ENCODE results near the gene LRRC4C.

The LRRC4C gene

GRCh38 chr11:41400124-41400523 lies 59.3 kb downstream of the LRRC4C start:
- H2AK5ac ChIP-seq (ENCODE audit: low read length, severe bottlenecking) = no peak overlapping the region
- no peak for DNase-seq
- H3K9ac ChIP-seq (ENCODE audit: low read length) = no peak overlapping the region
- H3K14ac ChIP-seq (ENCODE audit: low read length in 2 of 2) = no peak overlapping the region
- H3K4ac ChIP-seq (ENCODE audit: low read depth in 1 of 2, low read length in 2 of 2) = no peak overlapping the region
- no peak overlapping the region for H3K4me2 ChIP-seq (ENCODE audit: low read length, poor library complexity, severe bottlenecking)
- no peak overlapping the region for H2BK12ac ChIP-seq (ENCODE audit: low read length in 2 of 2)
- 5% methylated on average over 3 of the region's 4 CpGs for WGBS
- H2BK15ac ChIP-seq (ENCODE audit: low read depth, poor library complexity, severe bottlenecking) = no peak overlapping the region
- H2BK5ac ChIP-seq (ENCODE audit: low read depth, low read length, poor library complexity, severe bottlenecking) = no peak overlapping the region
- no peak overlapping the region for H2AFZ ChIP-seq (ENCODE audit: low read depth, low read length)
- H3K79me1 ChIP-seq (replicated peaks; ENCODE audit: low read length, poor library complexity, severe bottlenecking) = no peaks in the 10 kb centered on the region
- H3K4me3 ChIP-seq (ENCODE audit: insufficient read depth in 1 of 2, low read depth in 1 of 2, low read length in 2 of 2) = no peak overlapping the region
- no peak overlapping the region for H4K8ac ChIP-seq (ENCODE audit: low read length)
- H3K9me3 ChIP-seq (ENCODE audit: control insufficient read depth, low read length) = no peaks in the 10 kb centered on the region
- no peak overlapping the region for H3K18ac ChIP-seq (ENCODE audit: low read depth in 1 of 2, low read length in 2 of 2)
- no peak overlapping the region for H3K23ac ChIP-seq (ENCODE audit: low read length in 2 of 2)
- no peaks in the 10 kb centered on the region for H3K36me3 ChIP-seq (ENCODE audit: control insufficient read depth in 1 of 2, insufficient read depth in 2 of 2, low read depth in 1 of 2, low read length in 2 of 2)
- H4K91ac ChIP-seq (ENCODE audit: low read length) = no peak overlapping the region
- no peak overlapping the region for H2BK120ac ChIP-seq (ENCODE audit: low read depth, low read length)
- H3K4me1 ChIP-seq (ENCODE audit: control insufficient read depth, insufficient read depth, low read depth, low read length) = no peaks in the 10 kb centered on the region
- H3K27ac ChIP-seq (ENCODE audit: low read length, poor library complexity, severe bottlenecking) = no peak overlapping the region
- H3K27me3 ChIP-seq (ENCODE audit: control insufficient read depth in 1 of 2, insufficient read depth in 1 of 2, low read length in 2 of 2) = no peaks in the 10 kb centered on the region

- Histone ChIP-seq H3K4me2 (ENCODE audit: low read length, poor library complexity, severe bottlenecking) (no peak overlapping the region), H3K18ac (ENCODE audit: low read depth in 1 of 2, low read length in 2 of 2) (no peak overlapping the region), H2BK12ac (ENCODE audit: low read length in 2 of 2) (no peak overlapping the region), H4K8ac (ENCODE audit: low read length) (no peak overlapping the region), H3K36me3 (ENCODE audit: control insufficient read depth in 1 of 2, insufficient read depth in 2 of 2, low read depth in 1 of 2, low read length in 2 of 2) (no peaks in the 10 kb centered on the region), H2BK5ac (ENCODE audit: low read depth, low read length, poor library complexity, severe bottlenecking) (no peak overlapping the region), H3K79me1 (replicated peaks; ENCODE audit: low read length, poor library complexity, severe bottlenecking) (no peaks in the 10 kb centered on the region), H3K9ac (ENCODE audit: low read length) (no peak overlapping the region), H3K14ac (ENCODE audit: low read length in 2 of 2) (no peak overlapping the region), H2BK15ac (ENCODE audit: low read depth, poor library complexity, severe bottlenecking) (no peak overlapping the region), H4K91ac (ENCODE audit: low read length) (no peak overlapping the region), H2AFZ (ENCODE audit: low read depth, low read length) (no peak overlapping the region), H3K27me3 (ENCODE audit: control insufficient read depth in 1 of 2, insufficient read depth in 1 of 2, low read length in 2 of 2) (no peaks in the 10 kb centered on the region), H2BK120ac (ENCODE audit: low read depth, low read length) (no peak overlapping the region), H3K4me1 (ENCODE audit: control insufficient read depth, insufficient read depth, low read depth, low read length) (no peaks in the 10 kb centered on the region), H3K4ac (ENCODE audit: low read depth in 1 of 2, low read length in 2 of 2) (no peak overlapping the region), H3K4me3 (ENCODE audit: insufficient read depth in 1 of 2, low read depth in 1 of 2, low read length in 2 of 2) (no peak overlapping the region), H3K23ac (ENCODE audit: low read length in 2 of 2) (no peak overlapping the region), H3K27ac (ENCODE audit: low read length, poor library complexity, severe bottlenecking) (no peak overlapping the region), H3K9me3 (ENCODE audit: control insufficient read depth, low read length) (no peaks in the 10 kb centered on the region), H2AK5ac (ENCODE audit: low read length, severe bottlenecking) (no peak overlapping the region)
- 56% methylated on average over 2 of the region's 2 CpGs for WGBS
- DNase-seq = no peak
Measured at GRCh38 chr11:41399323-41399722, 60.1 kb downstream of the LRRC4C start.

GRCh38 chr11:41398175-41398574 lies 61.3 kb downstream of the LRRC4C start:
- no peak overlapping the region for H4K91ac ChIP-seq (ENCODE audit: low read length)

GRCh38 chr11:41394521-41395195 lies 64.8 kb downstream of the LRRC4C start:
- DNase-seq = no peak
- no peak overlapping the region for H3K23ac ChIP-seq (ENCODE audit: low read length in 2 of 2)
- WGBS = 76% methylated on average over 4 of the region's 4 CpGs
- H3K27me3 ChIP-seq (ENCODE audit: control insufficient read depth in 1 of 2, insufficient read depth in 1 of 2, low read length in 2 of 2) = no peaks in the 10 kb centered on the region
- H3K27ac ChIP-seq (ENCODE audit: low read length, poor library complexity, severe bottlenecking) = no peak overlapping the region
- H2BK120ac ChIP-seq (ENCODE audit: low read depth, low read length) = no peak overlapping the region
- no peak overlapping the region for H2AFZ ChIP-seq (ENCODE audit: low read depth, low read length)
- H2BK5ac ChIP-seq (ENCODE audit: low read depth, low read length, poor library complexity, severe bottlenecking) = no peak overlapping the region
- H3K4me1 ChIP-seq (ENCODE audit: control insufficient read depth, insufficient read depth, low read depth, low read length) = no peaks in the 10 kb centered on the region
- no peak overlapping the region for H3K18ac ChIP-seq (ENCODE audit: low read depth in 1 of 2, low read length in 2 of 2)
- H3K36me3 ChIP-seq (ENCODE audit: control insufficient read depth in 1 of 2, insufficient read depth in 2 of 2, low read depth in 1 of 2, low read length in 2 of 2) = no peaks in the 10 kb centered on the region
- H3K4me2 ChIP-seq (ENCODE audit: low read length, poor library complexity, severe bottlenecking) = no peak overlapping the region
- H3K4ac ChIP-seq (ENCODE audit: low read depth in 1 of 2, low read length in 2 of 2) = no peak overlapping the region
- no peak overlapping the region for H2AK5ac ChIP-seq (ENCODE audit: low read length, severe bottlenecking)
- no peak overlapping the region for H3K4me3 ChIP-seq (ENCODE audit: insufficient read depth in 1 of 2, low read depth in 1 of 2, low read length in 2 of 2)
- no peak overlapping the region for H3K9ac ChIP-seq (ENCODE audit: low read length)
- no peak overlapping the region for H2BK12ac ChIP-seq (ENCODE audit: low read length in 2 of 2)
- no peaks in the 10 kb centered on the region for H3K79me1 ChIP-seq (replicated peaks; ENCODE audit: low read length, poor library complexity, severe bottlenecking)
- H3K14ac ChIP-seq (ENCODE audit: low read length in 2 of 2) = no peak overlapping the region
- no peak overlapping the region for H2BK15ac ChIP-seq (ENCODE audit: low read depth, poor library complexity, severe bottlenecking)
- no peak overlapping the region for H4K8ac ChIP-seq (ENCODE audit: low read length)
- no peak overlapping the region for H4K91ac ChIP-seq (ENCODE audit: low read length)
- no peaks in the 10 kb centered on the region for H3K9me3 ChIP-seq (ENCODE audit: control insufficient read depth, low read length)

More at GRCh38 chr11:41398175-41398574, 61.3 kb downstream of the LRRC4C start:
- Histone ChIP-seq H3K14ac (ENCODE audit: low read length in 2 of 2) (no peak overlapping the region), H4K8ac (ENCODE audit: low read length) (no peak overlapping the region), H3K9ac (ENCODE audit: low read length) (no peak overlapping the region), H3K4me2 (ENCODE audit: low read length, poor library complexity, severe bottlenecking) (no peak overlapping the region), H2BK15ac (ENCODE audit: low read depth, poor library complexity, severe bottlenecking) (no peak overlapping the region), H3K23ac (ENCODE audit: low read length in 2 of 2) (no peak overlapping the region), H3K18ac (ENCODE audit: low read depth in 1 of 2, low read length in 2 of 2) (no peak overlapping the region), H3K79me1 (replicated peaks; ENCODE audit: low read length, poor library complexity, severe bottlenecking) (no peaks in the 10 kb centered on the region), H3K9me3 (ENCODE audit: control insufficient read depth, low read length) (no peaks in the 10 kb centered on the region), H3K27me3 (ENCODE audit: control insufficient read depth in 1 of 2, insufficient read depth in 1 of 2, low read length in 2 of 2) (no peaks in the 10 kb centered on the region), H3K27ac (ENCODE audit: low read length, poor library complexity, severe bottlenecking) (no peak overlapping the region), H3K4ac (ENCODE audit: low read depth in 1 of 2, low read length in 2 of 2) (no peak overlapping the region), H2BK5ac (ENCODE audit: low read depth, low read length, poor library complexity, severe bottlenecking) (no peak overlapping the region), H2AFZ (ENCODE audit: low read depth, low read length) (no peak overlapping the region), H2BK120ac (ENCODE audit: low read depth, low read length) (no peak overlapping the region), H3K4me1 (ENCODE audit: control insufficient read depth, insufficient read depth, low read depth, low read length) (no peaks in the 10 kb centered on the region), H2AK5ac (ENCODE audit: low read length, severe bottlenecking) (no peak overlapping the region), H2BK12ac (ENCODE audit: low read length in 2 of 2) (no peak overlapping the region), H3K36me3 (ENCODE audit: control insufficient read depth in 1 of 2, insufficient read depth in 2 of 2, low read depth in 1 of 2, low read length in 2 of 2) (no peaks in the 10 kb centered on the region), H3K4me3 (ENCODE audit: insufficient read depth in 1 of 2, low read depth in 1 of 2, low read length in 2 of 2) (no peak overlapping the region)
- no peak for DNase-seq
- 64% methylated on average over 3 of the region's 3 CpGs for WGBS

Data from mesenchymal stem cell (in vitro differentiated cells and primary cell).